Frontal cortex (tissue), 4 donors: ENCODE measurements around the gene DAGLA. TPM values are rescaled to one million over a fixed set of nuclear protein-coding genes. Genes with fewer than 3 reads are reported as not detected.
A peak's percentile ranks its signal among the peaks of the same experiment; 100 is the strongest.

ENCODE experiments used
- DNase-seq, 2 donors: peaks; one replicate each; pipeline ENCODE4 v3.0.0; 2012; ENCODE audit warnings: low spot score in 2 of 2
- FAIRE-seq: peaks from 2 replicates; lab custom pipeline; 2012; peaks lifted over from hg19 to GRCh38; lab: Jason Lieb, UNC
- total RNA-seq: library from RNA; depleted of rRNA; stranded (reverse); fragments of >200 nt; gene quantifications from one replicate; pipeline ENCODE4 v1.2.3, GENCODE V29; 2014
- donor health status: control.
- donor health status: control.
- donor health status: control.

DAGLA gene
- total RNA-seq, 1 donor from 2014 or later = 4.9 TPM

- FAIRE-seq (no peak), DNase-seq (no peak)
Observed at GRCh38 chr11:61738776-61739175, 58.6 kb downstream of the DAGLA start.

- DNase-seq (no peak), FAIRE-seq (no peak)
Observed at GRCh38 chr11:61739413-61739812, 59.2 kb downstream of the DAGLA start.

GRCh38 chr11:61739966-61740365 is 59.8 kb downstream of the DAGLA start:
- DNase-seq (no peak), FAIRE-seq (no peak)

GRCh38 chr11:61742391-61742790 is 62.2 kb downstream of the DAGLA start:
- DNase-seq (no peak), FAIRE-seq (no peak)

GRCh38 chr11:61743486-61744095 is 63.4 kb downstream of the DAGLA start:
- no peak for FAIRE-seq
- no peak for DNase-seq

- FAIRE-seq (no peak), DNase-seq (no peak)
Observed at GRCh38 chr11:61744181-61744580, 64.0 kb downstream of the DAGLA start.

- no peak for DNase-seq
- FAIRE-seq = no peak
Observed at GRCh38 chr11:61744609-61745156, 64.5 kb downstream of the DAGLA start.

GRCh38 chr11:61745781-61746441 is 65.7 kb downstream of the DAGLA start:
- no peak for FAIRE-seq
- DNase-seq = no peak

GRCh38 chr11:61746442-61747191 is 66.4 kb downstream of the DAGLA start:
- no peak for FAIRE-seq

GRCh38 chr11:61747192-61747966 is 67.2 kb downstream of the DAGLA start:
- no peak for FAIRE-seq
- DNase-seq = peak; percentile 80 to 82

More at GRCh38 chr11:61746442-61747191, 66.4 kb downstream of the DAGLA start:
- DNase-seq = no peak

- FAIRE-seq (no peak), DNase-seq (no peak)
Observed at GRCh38 chr11:61747967-61748285, 67.7 kb downstream of the DAGLA start.

GRCh38 chr11:61749591-61750217 is 69.5 kb downstream of the DAGLA start:
- FAIRE-seq = no peak

GRCh38 chr11:61750631-61751273 is 70.6 kb downstream of the DAGLA start:
- FAIRE-seq = no peak
- DNase-seq = no peak

More at GRCh38 chr11:61749591-61750217, 69.5 kb downstream of the DAGLA start:
- peak in 1 of 2 donors; percentile 79 for DNase-seq

GRCh38 chr11:61751384-61751783 is 71.2 kb downstream of the DAGLA start:
- DNase-seq = no peak
- FAIRE-seq = no peak

- FAIRE-seq (no peak), DNase-seq (peak; percentile 77 to 85)
Observed at GRCh38 chr11:61752117-61752924, 72.1 kb downstream of the DAGLA start, which contains the start of gene MYRF. Gene MYRF, plus strand, starts transcription at chr11:61752636. Its CDS starts 109 bp downstream, at chr11:61752745.

- no peak for FAIRE-seq
- DNase-seq = no peak
Observed at GRCh38 chr11:61752925-61753521, 72.8 kb downstream of the DAGLA start.

- DNase-seq = no peak
- FAIRE-seq = no peak
Observed at GRCh38 chr11:61753672-61754071, 73.5 kb downstream of the DAGLA start.
